WTC11 (cell line): ENCODE measurements around the gene S1PR5. TPM values are rescaled to one million over a fixed set of nuclear protein-coding genes. Genes with fewer than 3 reads are reported as not detected.

Experiments
- AFF4 ChIP-seq: sonication (generic); formaldehyde crosslinking; IDR thresholded peaks from 2 replicates; pipeline ENCODE4 v1.8.1; 2023; ENCODE audit warnings: mild to moderate bottlenecking, missing genetic modification reagents, borderline replicate concordance
- CDX4 ChIP-seq: fragments of 250-450 bp; sonication (Bioruptor Pico); IDR thresholded peaks from 2 replicates; pipeline ENCODE4 v1.9.0; 2021; ENCODE audit warnings: moderate library complexity, mild to moderate bottlenecking, inconsistent platforms, borderline replicate concordance
- EMX1 ChIP-seq: fragments of 250-450 bp; sonication (Bioruptor Pico); IDR thresholded peaks from 2 replicates; pipeline ENCODE4 v1.8.0; 2021; ENCODE audit warnings: mild to moderate bottlenecking
- ETV6 ChIP-seq: sonication (generic); formaldehyde crosslinking; IDR thresholded peaks from 2 replicates; pipeline ENCODE4 v1.8.1; 2022; ENCODE audit warnings: mild to moderate bottlenecking, missing genetic modification reagents
- GABPB1 ChIP-seq: sonication (generic); formaldehyde crosslinking; IDR thresholded peaks from 2 replicates; pipeline ENCODE4 v1.8.1; 2023; ENCODE audit warnings: mild to moderate bottlenecking, missing genetic modification reagents
- GRHL2 ChIP-seq: fragments of 250-450 bp; sonication (Bioruptor Pico); IDR thresholded peaks from 2 replicates; pipeline ENCODE4 v1.8.0; 2022; ENCODE audit warnings: mild to moderate bottlenecking, moderate library complexity; ENCODE audit not compliant: insufficient replicate concordance, severe bottlenecking
- NFATC4 ChIP-seq: fragments of 250-450 bp; sonication (Bioruptor Pico); IDR thresholded peaks from 2 replicates; pipeline ENCODE4 v1.9.0; 2021; ENCODE audit warnings: mild to moderate bottlenecking
- NFE2L1 ChIP-seq: sonication (generic); formaldehyde crosslinking; IDR thresholded peaks from 2 replicates; pipeline ENCODE4 v1.8.1; 2023; ENCODE audit warnings: missing genetic modification reagents
- NR3C1 ChIP-seq: sonication (generic); formaldehyde crosslinking; conservative IDR thresholded peaks from 2 replicates; pipeline ENCODE4 v1.8.1; 2023; ENCODE audit warnings: low read depth, mild to moderate bottlenecking, missing genetic modification reagents
- TEAD1 ChIP-seq: sonication (generic); formaldehyde crosslinking; IDR thresholded peaks from 2 replicates; pipeline ENCODE4 v1.8.0; 2022; ENCODE audit warnings: mild to moderate bottlenecking, missing genetic modification reagents
- TP53 ChIP-seq: sonication (generic); formaldehyde crosslinking; IDR thresholded peaks from 2 replicates; pipeline ENCODE4 v1.8.1; 2023; ENCODE audit warnings: mild to moderate bottlenecking, missing genetic modification reagents
- USF1 ChIP-seq: sonication (generic); formaldehyde crosslinking; IDR thresholded peaks from 2 replicates; pipeline ENCODE4 v1.8.0; 2022; ENCODE audit warnings: mild to moderate bottlenecking, missing genetic modification reagents
- ZNF396 ChIP-seq: fragments of 250-450 bp; sonication (Bioruptor Pico); IDR thresholded peaks from 2 replicates; pipeline ENCODE4 v1.8.0; 2021; ENCODE audit warnings: mild to moderate bottlenecking, moderate library complexity, borderline replicate concordance
- ZNF423 ChIP-seq: fragments of 250-450 bp; sonication (Bioruptor Pico); IDR thresholded peaks from 2 replicates; pipeline ENCODE4 v2.1.2; 2022; ENCODE audit warnings: mild to moderate bottlenecking, moderate library complexity
- ZNF425 ChIP-seq: fragments of 250-450 bp; sonication (Bioruptor Pico); conservative IDR thresholded peaks from 2 replicates; pipeline ENCODE4 v1.9.0; 2021; ENCODE audit warnings: mild to moderate bottlenecking
- ZSCAN18 ChIP-seq: fragments of 250-450 bp; sonication (Bioruptor Pico); IDR thresholded peaks from 2 replicates; pipeline ENCODE4 v2.1.2; 2022; ENCODE audit warnings: mild to moderate bottlenecking, moderate library complexity
- total RNA-seq: library from RNA; stranded (reverse); gene quantifications from 3 replicates; pipeline ENCODE4 v1.2.3, GENCODE V29; 2021
- TF ChIP-seq, protein P1 (sequence below): fragments of 250-450 bp; sonication (Bioruptor Pico); IDR thresholded peaks from 2 replicates; pipeline ENCODE4 v1.8.0; 2021; ENCODE audit warnings: mild to moderate bottlenecking
- TF ChIP-seq, protein P2 (sequence below): sonication (generic); formaldehyde crosslinking; IDR thresholded peaks from 2 replicates; pipeline ENCODE4 v1.8.1; 2023; ENCODE audit warnings: mild to moderate bottlenecking, missing genetic modification reagents, moderate library complexity
- TF ChIP-seq, protein P3 (sequence below): sonication (generic); formaldehyde crosslinking; IDR thresholded peaks from 2 replicates; pipeline ENCODE4 v1.8.0; 2022; ENCODE audit warnings: missing genetic modification reagents
- TF ChIP-seq, protein P4 (sequence below): sonication (generic); formaldehyde crosslinking; IDR thresholded peaks from 2 replicates; pipeline ENCODE4 v1.8.0; 2022; ENCODE audit warnings: mild to moderate bottlenecking, missing genetic modification reagents
- TF ChIP-seq, protein P5 (sequence below): sonication (generic); formaldehyde crosslinking; IDR thresholded peaks from 2 replicates; pipeline ENCODE4 v1.8.1; 2022; ENCODE audit warnings: mild to moderate bottlenecking, missing genetic modification reagents, moderate library complexity, borderline replicate concordance

The S1PR5 gene
- total RNA-seq, 1 experiment from 2014 or later: 5.4 TPM

DNA sequence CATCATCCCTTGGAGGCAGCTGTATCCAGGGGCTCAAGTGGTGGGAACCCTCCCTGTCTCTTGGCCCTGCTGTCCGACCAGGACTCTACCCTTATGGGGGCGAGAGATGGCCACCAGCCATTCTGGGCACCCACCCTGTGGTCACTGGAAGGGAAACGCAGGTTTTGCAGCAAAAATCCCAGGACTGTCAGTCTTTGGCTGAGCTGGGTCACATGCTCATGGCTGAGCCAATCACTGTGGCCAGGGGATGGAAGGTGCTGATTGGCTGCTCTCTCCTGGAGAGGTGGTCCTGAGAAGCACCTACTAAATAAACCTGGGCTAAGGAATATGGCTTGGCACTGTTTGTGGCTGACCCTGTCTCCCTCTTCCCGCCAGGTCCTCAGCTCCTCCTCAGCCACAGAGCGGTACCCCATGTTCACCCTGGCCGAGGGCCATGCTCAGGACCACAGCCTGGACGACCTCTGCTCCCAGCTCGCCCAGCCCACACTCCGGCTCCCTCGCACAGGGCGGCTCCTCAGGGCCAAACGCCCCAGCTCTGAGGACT, 35.3 kb upstream of the S1PR5 start (continued):
- TF ChIP-seq AFF4 (CRISPR knock-in tag): no peak
- TF ChIP-seq, protein P1, sequence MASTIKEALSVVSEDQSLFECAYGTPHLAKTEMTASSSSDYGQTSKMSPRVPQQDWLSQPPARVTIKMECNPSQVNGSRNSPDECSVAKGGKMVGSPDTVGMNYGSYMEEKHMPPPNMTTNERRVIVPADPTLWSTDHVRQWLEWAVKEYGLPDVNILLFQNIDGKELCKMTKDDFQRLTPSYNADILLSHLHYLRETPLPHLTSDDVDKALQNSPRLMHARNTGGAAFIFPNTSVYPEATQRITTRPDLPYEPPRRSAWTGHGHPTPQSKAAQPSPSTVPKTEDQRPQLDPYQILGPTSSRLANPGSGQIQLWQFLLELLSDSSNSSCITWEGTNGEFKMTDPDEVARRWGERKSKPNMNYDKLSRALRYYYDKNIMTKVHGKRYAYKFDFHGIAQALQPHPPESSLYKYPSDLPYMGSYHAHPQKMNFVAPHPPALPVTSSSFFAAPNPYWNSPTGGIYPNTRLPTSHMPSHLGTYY (CRISPR knock-in tag): no peak
- TF ChIP-seq NFATC4 (CRISPR knock-in tag): no peak
- TF ChIP-seq, protein P2, sequence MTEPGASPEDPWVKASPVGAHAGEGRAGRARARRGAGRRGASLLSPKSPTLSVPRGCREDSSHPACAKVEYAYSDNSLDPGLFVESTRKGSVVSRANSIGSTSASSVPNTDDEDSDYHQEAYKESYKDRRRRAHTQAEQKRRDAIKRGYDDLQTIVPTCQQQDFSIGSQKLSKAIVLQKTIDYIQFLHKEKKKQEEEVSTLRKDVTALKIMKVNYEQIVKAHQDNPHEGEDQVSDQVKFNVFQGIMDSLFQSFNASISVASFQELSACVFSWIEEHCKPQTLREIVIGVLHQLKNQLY (CRISPR knock-in tag): no peak
- TF ChIP-seq NR3C1: no peak
- no peak for TF ChIP-seq GABPB1 (CRISPR knock-in tag)
- TF ChIP-seq, protein P3, sequence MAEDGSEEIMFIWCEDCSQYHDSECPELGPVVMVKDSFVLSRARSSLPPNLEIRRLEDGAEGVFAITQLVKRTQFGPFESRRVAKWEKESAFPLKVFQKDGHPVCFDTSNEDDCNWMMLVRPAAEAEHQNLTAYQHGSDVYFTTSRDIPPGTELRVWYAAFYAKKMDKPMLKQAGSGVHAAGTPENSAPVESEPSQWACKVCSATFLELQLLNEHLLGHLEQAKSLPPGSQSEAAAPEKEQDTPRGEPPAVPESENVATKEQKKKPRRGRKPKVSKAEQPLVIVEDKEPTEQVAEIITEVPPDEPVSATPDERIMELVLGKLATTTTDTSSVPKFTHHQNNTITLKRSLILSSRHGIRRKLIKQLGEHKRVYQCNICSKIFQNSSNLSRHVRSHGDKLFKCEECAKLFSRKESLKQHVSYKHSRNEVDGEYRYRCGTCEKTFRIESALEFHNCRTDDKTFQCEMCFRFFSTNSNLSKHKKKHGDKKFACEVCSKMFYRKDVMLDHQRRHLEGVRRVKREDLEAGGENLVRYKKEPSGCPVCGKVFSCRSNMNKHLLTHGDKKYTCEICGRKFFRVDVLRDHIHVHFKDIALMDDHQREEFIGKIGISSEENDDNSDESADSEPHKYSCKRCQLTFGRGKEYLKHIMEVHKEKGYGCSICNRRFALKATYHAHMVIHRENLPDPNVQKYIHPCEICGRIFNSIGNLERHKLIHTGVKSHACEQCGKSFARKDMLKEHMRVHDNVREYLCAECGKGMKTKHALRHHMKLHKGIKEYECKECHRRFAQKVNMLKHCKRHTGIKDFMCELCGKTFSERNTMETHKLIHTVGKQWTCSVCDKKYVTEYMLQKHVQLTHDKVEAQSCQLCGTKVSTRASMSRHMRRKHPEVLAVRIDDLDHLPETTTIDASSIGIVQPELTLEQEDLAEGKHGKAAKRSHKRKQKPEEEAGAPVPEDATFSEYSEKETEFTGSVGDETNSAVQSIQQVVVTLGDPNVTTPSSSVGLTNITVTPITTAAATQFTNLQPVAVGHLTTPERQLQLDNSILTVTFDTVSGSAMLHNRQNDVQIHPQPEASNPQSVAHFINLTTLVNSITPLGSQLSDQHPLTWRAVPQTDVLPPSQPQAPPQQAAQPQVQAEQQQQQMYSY (CRISPR knock-in tag): no peak
- TF ChIP-seq GRHL2: no peak
- no peak for TF ChIP-seq ZNF396
- TF ChIP-seq CDX4 (CRISPR knock-in tag): no peak
- peak; percentile 90 for TF ChIP-seq USF1 (CRISPR knock-in tag)
- no peak for TF ChIP-seq ZNF423 (CRISPR knock-in tag)
- 0 out of 2 replicates have a peak, but pooled peaks have one; percentile 6 for TF ChIP-seq TEAD1 (CRISPR knock-in tag)
- TF ChIP-seq, protein P4, sequence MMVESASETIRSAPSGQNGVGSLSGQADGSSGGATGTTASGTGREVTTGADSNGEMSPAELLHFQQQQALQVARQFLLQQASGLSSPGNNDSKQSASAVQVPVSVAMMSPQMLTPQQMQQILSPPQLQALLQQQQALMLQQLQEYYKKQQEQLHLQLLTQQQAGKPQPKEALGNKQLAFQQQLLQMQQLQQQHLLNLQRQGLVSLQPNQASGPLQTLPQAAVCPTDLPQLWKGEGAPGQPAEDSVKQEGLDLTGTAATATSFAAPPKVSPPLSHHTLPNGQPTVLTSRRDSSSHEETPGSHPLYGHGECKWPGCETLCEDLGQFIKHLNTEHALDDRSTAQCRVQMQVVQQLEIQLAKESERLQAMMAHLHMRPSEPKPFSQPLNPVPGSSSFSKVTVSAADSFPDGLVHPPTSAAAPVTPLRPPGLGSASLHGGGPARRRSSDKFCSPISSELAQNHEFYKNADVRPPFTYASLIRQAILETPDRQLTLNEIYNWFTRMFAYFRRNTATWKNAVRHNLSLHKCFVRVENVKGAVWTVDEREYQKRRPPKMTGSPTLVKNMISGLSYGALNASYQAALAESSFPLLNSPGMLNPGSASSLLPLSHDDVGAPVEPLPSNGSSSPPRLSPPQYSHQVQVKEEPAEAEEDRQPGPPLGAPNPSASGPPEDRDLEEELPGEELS (CRISPR knock-in tag): no peak
- no peak for TF ChIP-seq ETV6 (CRISPR knock-in tag)
- no peak for TF ChIP-seq TP53 (CRISPR knock-in tag)
- no peak for TF ChIP-seq ZSCAN18 (CRISPR knock-in tag)
- no peak for TF ChIP-seq EMX1
- TF ChIP-seq, protein P5, sequence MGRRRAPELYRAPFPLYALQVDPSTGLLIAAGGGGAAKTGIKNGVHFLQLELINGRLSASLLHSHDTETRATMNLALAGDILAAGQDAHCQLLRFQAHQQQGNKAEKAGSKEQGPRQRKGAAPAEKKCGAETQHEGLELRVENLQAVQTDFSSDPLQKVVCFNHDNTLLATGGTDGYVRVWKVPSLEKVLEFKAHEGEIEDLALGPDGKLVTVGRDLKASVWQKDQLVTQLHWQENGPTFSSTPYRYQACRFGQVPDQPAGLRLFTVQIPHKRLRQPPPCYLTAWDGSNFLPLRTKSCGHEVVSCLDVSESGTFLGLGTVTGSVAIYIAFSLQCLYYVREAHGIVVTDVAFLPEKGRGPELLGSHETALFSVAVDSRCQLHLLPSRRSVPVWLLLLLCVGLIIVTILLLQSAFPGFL (CRISPR knock-in tag): no peak
- no peak for TF ChIP-seq NFE2L1 (CRISPR knock-in tag)
- TF ChIP-seq ZNF425: no peak
